HG03565 (cell line): Measurements from ENCODE around the gene PFKP.
"Not testable (repeated sequence)": the region's sequence is repeated elsewhere in the genome, so short reads cannot be mapped to it uniquely, and the experiment has no call there.

Experiments
- ATAC-seq: cut with Tn5 transposase; IDR thresholded peaks from one replicate; pipeline ENCODE4 v1.9.1; 2021; ENCODE audit warnings: mild to moderate bottlenecking, moderate library complexity; ENCODE audit not compliant: unreplicated experiment

Gene PFKP

GRCh38 chr10:3046981-3047547 is 20.3 kb upstream of the PFKP start:
- ATAC-seq: no peak

GRCh38 chr10:3047596-3047995 is 19.8 kb upstream of the PFKP start:
- ATAC-seq: no peak

GRCh38 chr10:3048119-3049019 is 19.0 kb upstream of the PFKP start:
- no peak for ATAC-seq

- ATAC-seq: no peak
Measured at GRCh38 chr10:3051692-3052091, 15.7 kb upstream of the PFKP start.

- ATAC-seq: no peak
Measured at GRCh38 chr10:3053155-3053554, 14.2 kb upstream of the PFKP start.

- no peak for ATAC-seq
Measured at GRCh38 chr10:3054183-3054850, 13.0 kb upstream of the PFKP start.

GRCh38 chr10:3054851-3055199 is 12.5 kb upstream of the PFKP start:
- ATAC-seq: no peak

- no peak for ATAC-seq
Measured at GRCh38 chr10:3056280-3057037, 10.9 kb upstream of the PFKP start.

GRCh38 chr10:3057946-3058345 is 9.4 kb upstream of the PFKP start:
- ATAC-seq: no peak

DNA sequence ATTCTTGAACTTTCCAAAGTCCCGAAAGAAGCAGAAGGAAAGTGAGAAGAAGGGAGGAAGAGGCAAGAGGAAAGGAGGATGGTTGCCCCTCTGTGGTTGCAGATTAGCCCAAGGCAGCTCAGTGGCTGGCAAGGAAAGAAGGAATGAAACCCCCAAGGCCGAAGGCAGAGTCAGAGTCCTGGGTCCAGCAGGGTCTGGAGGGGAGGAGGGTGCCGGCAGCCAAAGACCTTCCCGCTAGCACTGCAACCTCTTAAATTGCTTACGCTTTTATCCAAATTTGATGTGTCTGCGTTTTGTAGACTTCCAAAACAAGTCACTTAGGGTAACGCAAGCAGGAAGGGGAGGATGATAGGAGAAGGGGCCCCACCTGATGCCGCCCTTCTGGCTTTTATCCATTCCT is 7.4 kb upstream of the PFKP start:
- ATAC-seq: no peak

GRCh38 chr10:3060481-3060889 is 6.9 kb upstream of the PFKP start:
- ATAC-seq: no peak

DNA sequence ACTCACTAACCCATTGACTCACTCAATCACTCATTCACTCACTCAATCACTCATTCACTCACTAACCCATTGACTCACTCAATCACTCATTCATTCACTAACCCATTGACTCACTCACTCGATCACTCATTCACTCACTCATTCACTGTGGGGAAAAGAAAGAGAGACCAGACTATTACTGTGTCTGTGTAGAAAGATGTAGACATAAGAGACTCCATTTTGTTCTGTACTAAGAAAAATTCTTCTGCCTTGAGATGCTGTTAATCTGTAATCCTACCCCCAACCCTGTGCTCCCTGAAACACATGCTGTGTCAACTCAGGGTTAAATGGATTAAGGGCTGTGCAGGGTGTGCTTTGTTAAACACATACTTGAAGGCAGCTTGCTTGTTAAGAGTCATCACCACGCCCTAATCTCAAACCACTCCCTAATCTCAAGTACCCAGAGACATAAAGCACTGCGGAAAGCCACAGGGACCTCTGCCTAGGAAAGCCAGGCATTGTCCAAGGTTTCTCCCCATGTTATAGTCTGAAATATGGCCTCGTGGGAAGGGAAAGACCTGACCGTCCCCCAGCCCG is 5.9 kb upstream of the PFKP start:
- ATAC-seq: not testable (repeated sequence)

- ATAC-seq: no peak
Measured at GRCh38 chr10:3062502-3063186, 4.7 kb upstream of the PFKP start.

GRCh38 chr10:3064423-3064822 is 2.9 kb upstream of the PFKP start:
- ATAC-seq: no peak

GRCh38 chr10:3065622-3066021 is 1.7 kb upstream of the PFKP start:
- no peak for ATAC-seq

DNA sequence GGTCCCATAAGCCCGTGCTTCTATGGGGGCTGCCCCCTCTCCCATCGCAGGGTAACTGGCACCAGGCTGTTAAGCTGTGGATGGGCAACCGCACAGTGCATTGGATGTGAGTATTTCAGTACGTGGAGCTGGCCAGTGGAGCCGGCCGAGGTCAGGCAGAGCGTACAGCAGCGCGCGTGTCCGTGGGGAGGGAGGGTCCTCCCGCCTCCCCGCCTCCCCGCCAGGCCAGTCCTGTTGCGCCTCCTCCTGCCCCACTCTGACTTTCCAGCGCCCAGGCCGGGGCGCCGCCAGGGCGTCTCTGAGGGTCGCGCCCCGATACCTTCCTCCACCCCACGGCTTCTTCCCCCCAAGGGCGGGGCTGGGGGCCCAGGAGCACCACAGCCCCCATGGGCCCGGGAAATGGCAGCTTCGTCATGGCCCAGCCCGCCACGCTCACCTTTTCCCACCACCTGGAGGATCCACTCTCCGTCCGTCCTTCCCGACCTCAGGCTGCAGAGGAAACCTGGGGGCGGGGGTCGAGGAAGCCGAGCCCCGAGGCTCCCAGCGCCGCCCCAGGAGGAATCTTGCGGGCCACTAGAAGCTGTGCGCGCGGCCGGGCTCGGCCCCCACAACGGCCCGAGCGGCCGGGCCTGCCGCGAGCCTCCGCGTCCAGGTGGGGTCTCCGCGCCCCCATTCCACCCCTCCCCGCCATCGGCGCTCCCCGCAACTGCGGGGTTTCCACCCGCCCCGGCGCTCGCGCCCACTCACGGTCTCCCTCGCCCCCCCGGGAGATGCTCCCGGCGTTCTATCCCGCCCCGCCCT is 831 bp upstream of the PFKP start:
- no peak for ATAC-seq

- ATAC-seq: no peak
Measured at GRCh38 chr10:3067859-3068179, 471 bp downstream of the PFKP start.

GRCh38 chr10:3068201-3068967 is 1.0 kb downstream of the PFKP start:
- ATAC-seq: peak; percentile 29
